GM12875 (cell line): ENCODE measurements around the gene CLNK.
A peak's percentile ranks its signal among the peaks of the same experiment; 100 is the strongest.

ENCODE experiments used
- H3K4me3 ChIP-seq: one replicate; pipeline ENCODE4 v1.5.1; 2011; ENCODE audit warnings: low read depth, low read length, control low read depth
- TF ChIP-seq, protein P1 (sequence below): IDR thresholded peaks from 2 replicates; pipeline ENCODE4 v1.5.1; 2011; ENCODE audit warnings: low read depth, mild to moderate bottlenecking, control low read depth, inconsistent platforms, low read length, moderate library complexity, borderline replicate concordance; ENCODE audit not compliant: insufficient read depth

Gene CLNK

DNA sequence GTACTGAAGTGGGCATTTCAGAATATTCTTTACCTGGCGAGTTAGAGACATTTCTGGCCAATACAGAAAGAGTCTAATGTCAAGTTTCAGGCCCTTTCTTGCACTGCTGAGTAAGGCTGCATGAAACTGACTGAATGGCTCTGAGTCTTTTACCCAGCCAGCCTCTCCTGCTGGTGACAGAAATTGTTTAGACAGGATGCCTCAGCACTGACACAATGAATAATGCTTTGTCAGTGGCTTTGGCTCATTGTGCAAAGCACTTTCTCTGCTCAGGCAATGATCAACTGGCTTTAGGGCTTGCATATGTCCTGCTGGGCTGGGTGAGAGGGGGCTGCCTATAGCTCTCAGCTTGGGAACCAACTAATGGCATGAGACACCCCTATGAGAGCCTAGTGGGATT lies 45.5 kb downstream of the CLNK start:
- TF ChIP-seq, protein P1, sequence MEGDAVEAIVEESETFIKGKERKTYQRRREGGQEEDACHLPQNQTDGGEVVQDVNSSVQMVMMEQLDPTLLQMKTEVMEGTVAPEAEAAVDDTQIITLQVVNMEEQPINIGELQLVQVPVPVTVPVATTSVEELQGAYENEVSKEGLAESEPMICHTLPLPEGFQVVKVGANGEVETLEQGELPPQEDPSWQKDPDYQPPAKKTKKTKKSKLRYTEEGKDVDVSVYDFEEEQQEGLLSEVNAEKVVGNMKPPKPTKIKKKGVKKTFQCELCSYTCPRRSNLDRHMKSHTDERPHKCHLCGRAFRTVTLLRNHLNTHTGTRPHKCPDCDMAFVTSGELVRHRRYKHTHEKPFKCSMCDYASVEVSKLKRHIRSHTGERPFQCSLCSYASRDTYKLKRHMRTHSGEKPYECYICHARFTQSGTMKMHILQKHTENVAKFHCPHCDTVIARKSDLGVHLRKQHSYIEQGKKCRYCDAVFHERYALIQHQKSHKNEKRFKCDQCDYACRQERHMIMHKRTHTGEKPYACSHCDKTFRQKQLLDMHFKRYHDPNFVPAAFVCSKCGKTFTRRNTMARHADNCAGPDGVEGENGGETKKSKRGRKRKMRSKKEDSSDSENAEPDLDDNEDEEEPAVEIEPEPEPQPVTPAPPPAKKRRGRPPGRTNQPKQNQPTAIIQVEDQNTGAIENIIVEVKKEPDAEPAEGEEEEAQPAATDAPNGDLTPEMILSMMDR = no peak
- no peak overlapping the region for H3K4me3 ChIP-seq

- TF ChIP-seq, protein P1 = no peak
Measured at GRCh38 chr4:10635091-10635490, 49.5 kb downstream of the CLNK start.

GRCh38 chr4:10629394-10629793 lies 55.2 kb downstream of the CLNK start:
- TF ChIP-seq, protein P1 = no peak
- H3K4me3 ChIP-seq = no peak overlapping the region

More at GRCh38 chr4:10635091-10635490, 49.5 kb downstream of the CLNK start:
- H3K4me3 ChIP-seq = no peak overlapping the region

DNA sequence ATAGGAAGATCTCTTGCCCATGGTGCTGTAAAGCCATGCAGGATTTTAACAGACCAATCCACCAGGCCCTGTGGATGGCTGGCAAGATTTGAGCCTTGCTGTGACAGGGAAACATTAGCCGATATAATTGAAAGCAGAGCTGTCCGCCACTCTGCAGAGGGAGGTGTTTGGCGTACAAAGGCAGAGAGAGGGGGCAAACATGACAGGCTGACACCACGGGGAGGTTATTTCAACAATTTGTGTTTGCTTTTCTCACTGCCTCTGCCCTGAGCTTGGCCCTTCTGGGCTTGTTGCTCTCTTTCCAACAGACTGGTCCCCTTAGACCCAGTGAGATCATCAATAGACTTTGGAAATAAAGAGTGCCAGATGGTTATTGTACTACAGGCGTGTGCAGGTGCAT lies 59.4 kb downstream of the CLNK start:
- no peak overlapping the region for H3K4me3 ChIP-seq
- TF ChIP-seq, protein P1 = no peak

GRCh38 chr4:10623862-10624261 lies 60.7 kb downstream of the CLNK start:
- H3K4me3 ChIP-seq = no peak overlapping the region
- TF ChIP-seq, protein P1 = no peak

DNA sequence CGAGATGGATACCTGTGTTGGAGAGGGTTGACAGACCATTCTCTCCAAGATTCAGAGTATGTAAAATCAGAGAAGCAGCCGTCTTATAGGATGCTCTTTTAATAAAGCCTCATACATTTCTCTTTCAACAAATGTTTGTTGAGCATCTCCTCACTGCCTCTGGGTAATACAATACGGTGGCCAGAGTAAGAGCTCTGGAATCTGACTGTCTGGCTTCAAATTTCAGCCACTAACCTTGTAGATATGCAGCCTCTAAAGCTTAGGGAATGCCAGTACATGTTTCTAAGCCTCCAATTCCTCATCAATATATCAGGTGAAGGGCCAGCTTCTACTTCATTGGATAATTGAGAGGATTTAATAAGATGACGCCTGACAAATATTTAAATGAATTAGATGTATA lies 61.3 kb downstream of the CLNK start:
- TF ChIP-seq, protein P1 = no peak
- no peak overlapping the region for H3K4me3 ChIP-seq

GRCh38 chr4:10622728-10623127 lies 61.8 kb downstream of the CLNK start:
- TF ChIP-seq, protein P1 = peak; percentile 58; the same call in 1 of the 2 replicates
- no peak overlapping the region for H3K4me3 ChIP-seq
